ENCODE data around the gene LDHAL6B. TPM values are rescaled to one million over a fixed set of nuclear protein-coding genes. Genes with fewer than 3 reads are reported as not detected.

Gene LDHAL6B
- total RNA-seq, 1 donor from 2014 or later = not detected

- DNase-seq (no peak), ATAC-seq (ENCODE audit: low read depth) (no peak)
- Mint-ChIP-seq H3K27ac (no peak overlapping the region), H3K36me3 (ENCODE audit: low read depth) (peaks cover 84% of the 10 kb centered on the region), H3K9me3 (peaks cover 11% of the 10 kb centered on the region), H3K4me3 (no peak overlapping the region), H3K4me1 (no peaks in the 10 kb centered on the region), H3K27me3 (no peaks in the 10 kb centered on the region)
- ChIA-PET POLR2A (interaction anchor here (0.7 kb wide), 1 partner anchor 14 kb away, joined by 3 read pairs; no protein-coding TSS in a partner anchor), CTCF (interaction anchor here (0.6 kb wide), 1 partner anchor 143 kb away, joined by 3 read pairs; no protein-coding TSS in a partner anchor)
- intact Hi-C loops (cut with micrococcal nuclease) = no loop called here
- no peak for TF ChIP-seq CTCF (IDR thresholded peaks at IDR 0.05)
Measured at GRCh38 chr15:59186501-59186900, 20.1 kb upstream of the LDHAL6B start.

- TF ChIP-seq CTCF (IDR thresholded peaks at IDR 0.05) = no peak
- Mint-ChIP-seq H3K27me3 (no peaks in the 10 kb centered on the region), H3K27ac (no peak overlapping the region), H3K4me3 (no peak overlapping the region), H3K9me3 (peaks cover 9% of the 10 kb centered on the region), H3K4me1 (no peaks in the 10 kb centered on the region), H3K36me3 (ENCODE audit: low read depth) (peaks cover 87% of the 10 kb centered on the region)
- DNase-seq (no peak), ATAC-seq (ENCODE audit: low read depth) (no peak)
- intact Hi-C loops (cut with micrococcal nuclease) = no loop called here
- ChIA-PET POLR2A (no interaction called here), CTCF (no interaction called here)
Measured at GRCh38 chr15:59189241-59189640, 17.4 kb upstream of the LDHAL6B start.

GRCh38 chr15:59190291-59190690 is 16.4 kb upstream of the LDHAL6B start:
- no peak overlapping the region for H3K27ac Mint-ChIP-seq
- DNase-seq (no peak), ATAC-seq (ENCODE audit: low read depth) (no peak)
- intact Hi-C loops (cut with micrococcal nuclease) = no loop called here
- ChIA-PET CTCF (no interaction called here), POLR2A (no interaction called here)
- peaks cover 3% of the 10 kb centered on the region for H3K9me3 Mint-ChIP-seq
- H3K36me3 Mint-ChIP-seq (ENCODE audit: low read depth) = peaks cover 88% of the 10 kb centered on the region
- no peak overlapping the region for H3K4me3 Mint-ChIP-seq
- H3K4me1 Mint-ChIP-seq = no peaks in the 10 kb centered on the region
- TF ChIP-seq CTCF (IDR thresholded peaks at IDR 0.05) = no peak
- H3K27me3 Mint-ChIP-seq = no peaks in the 10 kb centered on the region

GRCh38 chr15:59191855-59192237 is 14.8 kb upstream of the LDHAL6B start:
- Mint-ChIP-seq H3K27ac (no peak overlapping the region), H3K4me1 (no peaks in the 10 kb centered on the region), H3K27me3 (no peaks in the 10 kb centered on the region), H3K36me3 (ENCODE audit: low read depth) (peaks cover 89% of the 10 kb centered on the region), H3K9me3 (peaks cover 3% of the 10 kb centered on the region), H3K4me3 (no peak overlapping the region)
- no peak for TF ChIP-seq CTCF (IDR thresholded peaks at IDR 0.05)
- ChIA-PET CTCF (no interaction called here), POLR2A (no interaction called here)
- intact Hi-C loops (cut with micrococcal nuclease) = no loop called here
- ATAC-seq (ENCODE audit: low read depth) = no peak
- DNase-seq = no peak

- H3K9me3 Mint-ChIP-seq = no peaks in the 10 kb centered on the region
- no peak for ATAC-seq (ENCODE audit: low read depth)
- ChIA-PET POLR2A (no interaction called here), CTCF (no interaction called here)
- peaks cover 82% of the 10 kb centered on the region for H3K36me3 Mint-ChIP-seq (ENCODE audit: low read depth)
- no peaks in the 10 kb centered on the region for H3K27me3 Mint-ChIP-seq
- H3K4me3 Mint-ChIP-seq = no peak overlapping the region
- intact Hi-C loops (cut with micrococcal nuclease) = no loop called here
- H3K4me1 Mint-ChIP-seq = no peaks in the 10 kb centered on the region
- H3K27ac Mint-ChIP-seq = no peak overlapping the region
- no peak for DNase-seq
- TF ChIP-seq CTCF (IDR thresholded peaks at IDR 0.05) = no peak
Measured at GRCh38 chr15:59194639-59195325, 11.9 kb upstream of the LDHAL6B start.
